Activated B cell treated with CpG ODN at 0.5 μM for 24 hours (primary cell): ENCODE data around the gene KCNQ1. TPM values are rescaled to one million over a fixed set of nuclear protein-coding genes. Genes with fewer than 3 reads are reported as not detected.

Source experiments
- ATAC-seq: fragments of 200-7000 bp; cut with Tn5 transposase; one replicate; pipeline ENCODE4 v1.10.0; 2021; ENCODE audit warnings: low read depth, mild to moderate bottlenecking, moderate library complexity
- CTCF ChIA-PET: fragments of 350-600 bp; sonication (Branson Sonifier 250); formaldehyde crosslinking; loops from one replicate; lab custom pipeline; 2021; ENCODE audit warnings: antibody characterized with exemption; lab: Charles Lee
- POLR2A ChIA-PET: fragments of 350-600 bp; sonication (Branson Sonifier 250); formaldehyde crosslinking; loops from one replicate; lab custom pipeline; 2021; ENCODE audit warnings: antibody characterized with exemption; lab: Charles Lee
- DNase-seq: peaks from one replicate; pipeline ENCODE4 v3.0.0; 2022
- H3K27ac Mint-ChIP-seq: one replicate; pipeline ENCODE4 v1.8.0; 2020; ENCODE audit warnings: mixed read lengths
- H3K27me3 Mint-ChIP-seq: one replicate; pipeline ENCODE4 v1.8.0; 2021; ENCODE audit warnings: mixed read lengths
- H3K36me3 Mint-ChIP-seq: one replicate; pipeline ENCODE4 v1.8.0; 2021; ENCODE audit warnings: low read depth, mixed read lengths
- H3K4me1 Mint-ChIP-seq: one replicate; pipeline ENCODE4 v1.8.0; 2021; ENCODE audit warnings: mixed read lengths
- H3K4me3 Mint-ChIP-seq: one replicate; pipeline ENCODE4 v1.8.0; 2020; ENCODE audit warnings: mild to moderate bottlenecking, mixed read lengths
- H3K9me3 Mint-ChIP-seq: one replicate; pipeline ENCODE4 v1.8.0; 2020; ENCODE audit warnings: mixed read lengths
- CTCF ChIP-seq: fragments of 200-600 bp; IDR thresholded peaks from one replicate; pipeline ENCODE4 v1.8.0; 2022; ENCODE audit warnings: antibody characterized with exemption, mild to moderate bottlenecking
- intact Hi-C: fragments of 100-400 bp; cut with micrococcal nuclease; formaldehyde crosslinking; loops from one replicate; pipeline ENCODE4 v1.15.1; 2024
- total RNA-seq: library from RNA; stranded (reverse); gene quantifications from 2 replicates; pipeline ENCODE4 v1.2.3, GENCODE V29; 2022

Gene KCNQ1
- total RNA-seq, 1 donor from 2014 or later, result 6.5 TPM

- Mint-ChIP-seq H3K9me3 (no peaks in the 10 kb centered on the region), H3K4me3 (no peak overlapping the region), H3K27me3 (no peaks in the 10 kb centered on the region), H3K27ac (no peak overlapping the region), H3K36me3 (no peaks in the 10 kb centered on the region), H3K4me1 (no peaks in the 10 kb centered on the region)
- ChIA-PET CTCF (interaction anchor here (2.3 kb wide), 1 partner anchor 11 kb away, joined by 7 read pairs; no protein-coding TSS in a partner anchor), POLR2A (interaction anchor here (1.4 kb wide), 1 partner anchor 33 kb away, joined by 3 read pairs; the partner anchor contains the start of gene CD81)
- TF ChIP-seq CTCF, result no peak
- intact Hi-C loops, result no loop called here
- DNase-seq, result no peak
- no peak for ATAC-seq
These were observed 35.0 kb upstream of the KCNQ1 start for GRCh38 chr11:2409611-2410468.

- Mint-ChIP-seq H3K4me3 (no peak overlapping the region), H3K27me3 (no peaks in the 10 kb centered on the region), H3K4me1 (no peaks in the 10 kb centered on the region), H3K27ac (no peak overlapping the region), H3K36me3 (no peaks in the 10 kb centered on the region), H3K9me3 (no peaks in the 10 kb centered on the region)
- no peak for TF ChIP-seq CTCF
- intact Hi-C loops, result no loop called here
- ChIA-PET POLR2A (no interaction called here), CTCF (interaction anchor here (2.3 kb wide), 1 partner anchor 10 kb away, joined by 7 read pairs; no protein-coding TSS in a partner anchor)
- no peak for ATAC-seq
- no peak for DNase-seq
These were observed 34.2 kb upstream of the KCNQ1 start for GRCh38 chr11:2410616-2411015.

- H3K9me3 Mint-ChIP-seq, result no peaks in the 10 kb centered on the region
- ChIA-PET POLR2A (no interaction called here), CTCF (interaction anchor here (2.4 kb wide), 1 partner anchor 107 kb away, joined by 9 read pairs; no protein-coding TSS in a partner anchor)
- intact Hi-C loops, result no loop called here
- no peaks in the 10 kb centered on the region for H3K4me1 Mint-ChIP-seq
- H3K27ac Mint-ChIP-seq, result no peak overlapping the region
- TF ChIP-seq CTCF, result no peak
- no peaks in the 10 kb centered on the region for H3K36me3 Mint-ChIP-seq
- DNase-seq (no peak), ATAC-seq (no peak)
- H3K27me3 Mint-ChIP-seq, result no peaks in the 10 kb centered on the region
- H3K4me3 Mint-ChIP-seq, result no peak overlapping the region
These were observed 33.1 kb upstream of the KCNQ1 start for GRCh38 chr11:2411446-2412305.

GRCh38 chr11:2412323-2412722, 32.5 kb upstream of the KCNQ1 start:
- H3K27me3 Mint-ChIP-seq, result no peaks in the 10 kb centered on the region
- DNase-seq (no peak), ATAC-seq (no peak)
- no peak for TF ChIP-seq CTCF
- CTCF ChIA-PET, result interaction anchor here (2.4 kb wide), 1 partner anchor 108 kb away, joined by 9 read pairs; no protein-coding TSS in a partner anchor
- no peaks in the 10 kb centered on the region for H3K9me3 Mint-ChIP-seq
- H3K27ac Mint-ChIP-seq, result no peak overlapping the region
- POLR2A ChIA-PET, result no interaction called here
- no peaks in the 10 kb centered on the region for H3K4me1 Mint-ChIP-seq
- H3K4me3 Mint-ChIP-seq, result no peak overlapping the region
- intact Hi-C loops, result no loop called here
- H3K36me3 Mint-ChIP-seq, result no peaks in the 10 kb centered on the region
